HEK293 (cell line): Measurements from ENCODE around the gene FKBP10.
"Not testable (repeated sequence)": the region's sequence is repeated elsewhere in the genome, so short reads cannot be mapped to it uniquely, and the experiment has no call there.

Source experiments
- CTCF ChIA-PET: fragments of 350-600 bp; formaldehyde crosslinking; extraction: SDS; loops from one replicate; lab custom pipeline; 2021; ENCODE audit warnings: antibody characterized with exemption; lab: Yijun Ruan, JAX
- POLR2A ChIA-PET: fragments of 300-600 bp; formaldehyde crosslinking; extraction: SDS; loops from one replicate; lab custom pipeline; 2020; ENCODE audit warnings: antibody characterized with exemption, inconsistent platforms; lab: Yijun Ruan, JAX
- H3K27ac ChIP-seq: fragments of 200-500 bp; sonication (Bioruptor generic); 2 replicates; pipeline ENCODE4 v1.5.1; 2014; ENCODE audit warnings: low read depth, low read length, control low read depth, inconsistent platforms; ENCODE audit errors: extremely low read depth
- H3K36me3 ChIP-seq, 2 experiments: fragments of 200-500 bp in 1 of 2; sonication (Bioruptor generic) in 1 of 2; 1 replicate in 1 of 2; 2 replicates in 1 of 2; pipeline ENCODE4 v1.5.1; 2014 to 2017; ENCODE audit warnings: inconsistent platforms in 2 of 2, low read length in 2 of 2; ENCODE audit not compliant: control insufficient read depth in 2 of 2, insufficient read depth in 1 of 2
- H3K4me1 ChIP-seq: fragments of 200-500 bp; sonication (Bioruptor generic); 2 replicates; pipeline ENCODE4 v1.5.1; 2014; ENCODE audit warnings: mild to moderate bottlenecking, low read length, inconsistent platforms; ENCODE audit not compliant: control insufficient read depth, insufficient read depth
- H3K4me3 ChIP-seq: 2 replicates; pipeline ENCODE4 v1.5.1; 2011; ENCODE audit warnings: low read depth, mild to moderate bottlenecking, control low read depth, low read length, moderate library complexity
- H3K9me3 ChIP-seq: fragments of 200-500 bp; sonication (Bioruptor generic); 2 replicates; pipeline ENCODE4 v1.5.1; 2014; ENCODE audit warnings: low read depth, low read length, inconsistent platforms; ENCODE audit not compliant: control insufficient read depth, insufficient read depth
- KLF9 ChIP-seq: fragments of 450-650 bp; formaldehyde crosslinking; IDR thresholded peaks from 2 replicates; pipeline ENCODE4 v1.5.1; 2016; ENCODE audit warnings: missing biosample characterization, missing genetic modification characterization, low read depth
- SCRT2 ChIP-seq: fragments of 450-650 bp; formaldehyde crosslinking; IDR thresholded peaks from 2 replicates; pipeline ENCODE4 v1.5.1; 2016; ENCODE audit warnings: missing biosample characterization, missing genetic modification characterization
- SP3 ChIP-seq: fragments of 450-650 bp; formaldehyde crosslinking; IDR thresholded peaks from 2 replicates; pipeline ENCODE4 v1.5.1; 2016; ENCODE audit warnings: missing biosample characterization, missing genetic modification characterization
- ZNF10 ChIP-seq: fragments of 450-650 bp; formaldehyde crosslinking; IDR thresholded peaks from 2 replicates; pipeline ENCODE4 v1.5.1; 2017; ENCODE audit warnings: missing biosample characterization, missing genetic modification characterization
- ZNF24 ChIP-seq: fragments of 450-650 bp; formaldehyde crosslinking; IDR thresholded peaks from 2 replicates; pipeline ENCODE4 v1.5.1; 2016; ENCODE audit warnings: missing biosample characterization, missing genetic modification characterization
- ZNF266 ChIP-seq: fragments of 450-650 bp; formaldehyde crosslinking; IDR thresholded peaks from 2 replicates; pipeline ENCODE4 v1.5.1; 2016; ENCODE audit warnings: missing biosample characterization, missing genetic modification characterization, low read depth
- ZNF335 ChIP-seq: fragments of 450-650 bp; formaldehyde crosslinking; conservative IDR thresholded peaks from 2 replicates; pipeline ENCODE4 v1.5.1; 2016; ENCODE audit warnings: missing biosample characterization, missing genetic modification characterization
- ZNF423 ChIP-seq: fragments of 450-650 bp; formaldehyde crosslinking; IDR thresholded peaks from 2 replicates; pipeline ENCODE4 v1.5.1; 2016; ENCODE audit warnings: missing biosample characterization, missing genetic modification characterization
- ZNF701 ChIP-seq: fragments of 450-650 bp; formaldehyde crosslinking; IDR thresholded peaks from 2 replicates; pipeline ENCODE4 v1.5.1; 2016; ENCODE audit warnings: missing biosample characterization, missing genetic modification characterization
- TF ChIP-seq, protein P1 (sequence below): fragments of 450-650 bp; formaldehyde crosslinking; IDR thresholded peaks from 2 replicates; pipeline ENCODE4 v1.5.1; 2016; ENCODE audit warnings: missing biosample characterization, missing genetic modification characterization, borderline replicate concordance
- TF ChIP-seq, protein P2 (sequence below): fragments of 450-650 bp; formaldehyde crosslinking; IDR thresholded peaks from 2 replicates; pipeline ENCODE4 v1.5.1; 2016; ENCODE audit warnings: missing biosample characterization, missing genetic modification characterization

Gene FKBP10

DNA sequence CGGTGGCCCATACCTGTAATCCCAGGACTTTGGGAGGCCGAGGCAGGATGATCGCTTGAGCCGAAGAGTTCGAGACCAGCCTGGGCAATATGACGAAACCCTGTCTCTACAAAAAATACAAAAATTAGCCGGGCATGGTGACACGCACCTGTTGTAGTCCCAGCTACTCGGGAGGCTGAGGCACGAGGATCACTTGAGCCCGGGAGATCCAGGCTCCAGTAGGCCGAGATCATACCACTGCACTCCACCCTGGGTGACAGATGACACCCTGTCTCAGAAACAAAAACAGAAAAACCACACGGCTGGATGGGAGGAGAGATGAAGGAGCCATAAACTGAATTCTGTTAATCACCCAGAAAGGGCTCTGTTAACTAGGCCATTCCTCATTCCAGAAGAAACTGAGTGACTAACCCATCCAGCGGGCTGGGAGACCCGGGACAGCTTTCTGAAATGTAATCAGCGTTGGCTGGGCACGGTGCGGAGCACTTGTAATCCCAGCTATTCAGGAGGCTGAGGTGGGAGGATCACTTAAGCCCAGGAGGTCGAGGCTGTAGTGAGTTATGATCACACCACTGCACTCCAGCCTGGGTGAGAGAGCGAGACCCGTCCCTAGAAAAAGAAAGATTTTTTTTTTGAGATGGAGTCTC is 23.9 kb downstream of the FKBP10 start (continued):
- TF ChIP-seq ZNF423 (tag by site-specific recombination) (peak; percentile 7; the same call in 1 of the 2 replicates), ZNF701 (tag by site-specific recombination) (no peak), ZNF335 (tag by site-specific recombination) (peak; percentile 64), KLF9 (tag by site-specific recombination) (no peak), SCRT2 (tag by site-specific recombination) (peak; percentile 91), ZNF24 (tag by site-specific recombination) (no peak), SP3 (tag by site-specific recombination) (no peak)
- TF ChIP-seq, protein P1, sequence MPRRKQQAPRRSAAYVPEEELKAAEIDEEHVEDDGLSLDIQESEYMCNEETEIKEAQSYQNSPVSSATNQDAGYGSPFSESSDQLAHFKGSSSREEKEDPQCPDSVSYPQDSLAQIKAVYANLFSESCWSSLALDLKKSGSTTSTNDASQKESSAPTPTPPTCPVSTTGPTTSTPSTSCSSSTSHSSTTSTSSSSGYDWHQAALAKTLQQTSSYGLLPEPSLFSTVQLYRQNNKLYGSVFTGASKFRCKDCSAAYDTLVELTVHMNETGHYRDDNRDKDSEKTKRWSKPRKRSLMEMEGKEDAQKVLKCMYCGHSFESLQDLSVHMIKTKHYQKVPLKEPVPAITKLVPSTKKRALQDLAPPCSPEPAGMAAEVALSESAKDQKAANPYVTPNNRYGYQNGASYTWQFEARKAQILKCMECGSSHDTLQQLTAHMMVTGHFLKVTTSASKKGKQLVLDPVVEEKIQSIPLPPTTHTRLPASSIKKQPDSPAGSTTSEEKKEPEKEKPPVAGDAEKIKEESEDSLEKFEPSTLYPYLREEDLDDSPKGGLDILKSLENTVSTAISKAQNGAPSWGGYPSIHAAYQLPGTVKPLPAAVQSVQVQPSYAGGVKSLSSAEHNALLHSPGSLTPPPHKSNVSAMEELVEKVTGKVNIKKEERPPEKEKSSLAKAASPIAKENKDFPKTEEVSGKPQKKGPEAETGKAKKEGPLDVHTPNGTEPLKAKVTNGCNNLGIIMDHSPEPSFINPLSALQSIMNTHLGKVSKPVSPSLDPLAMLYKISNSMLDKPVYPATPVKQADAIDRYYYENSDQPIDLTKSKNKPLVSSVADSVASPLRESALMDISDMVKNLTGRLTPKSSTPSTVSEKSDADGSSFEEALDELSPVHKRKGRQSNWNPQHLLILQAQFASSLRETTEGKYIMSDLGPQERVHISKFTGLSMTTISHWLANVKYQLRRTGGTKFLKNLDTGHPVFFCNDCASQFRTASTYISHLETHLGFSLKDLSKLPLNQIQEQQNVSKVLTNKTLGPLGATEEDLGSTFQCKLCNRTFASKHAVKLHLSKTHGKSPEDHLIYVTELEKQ: no peak

DNA sequence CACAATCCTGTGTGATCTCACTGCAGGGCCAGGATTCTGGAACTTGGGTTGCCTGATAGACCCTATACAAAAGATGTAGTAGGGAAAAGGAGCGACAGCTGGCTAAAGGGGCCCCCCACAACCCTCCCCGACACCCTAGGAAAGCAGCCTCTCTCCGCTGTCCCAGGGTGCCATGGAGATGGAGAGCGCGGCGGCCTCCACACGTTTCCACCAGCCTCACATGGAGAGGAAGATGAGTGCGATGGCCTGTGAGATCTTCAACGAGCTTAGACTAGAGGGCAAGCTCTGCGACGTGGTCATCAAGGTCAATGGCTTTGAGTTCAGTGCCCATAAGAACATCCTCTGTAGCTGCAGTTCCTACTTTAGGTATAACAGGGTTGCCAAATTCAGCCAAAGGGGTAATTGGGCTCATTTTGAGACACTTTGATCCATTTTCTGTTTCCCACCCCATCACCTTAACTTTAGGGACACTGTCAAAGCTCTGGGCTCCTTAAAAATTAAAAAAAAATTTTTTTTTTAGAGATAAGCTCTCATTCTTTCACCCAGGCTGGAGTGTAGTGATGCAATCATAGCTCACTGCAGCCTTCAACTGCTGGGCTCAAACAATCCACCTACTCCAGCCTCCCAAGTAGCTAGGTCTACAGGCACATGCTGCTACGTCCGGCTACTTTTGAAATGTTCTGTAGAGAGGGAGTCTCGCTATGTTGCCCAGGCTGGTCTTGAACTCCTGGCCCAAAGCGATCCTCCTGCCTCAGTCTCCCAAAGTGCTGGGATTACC is 25.1 kb downstream of the FKBP10 start, which contains the start of gene KLHL10:
KLHL10 (plus strand) TSS at position 65 of the 778 bp plus-strand sequence; CDS start at position 173, 108 bp downstream.
- POLR2A ChIA-PET: interaction anchor here (0.7 to 1.5 kb wide), 6 partner anchors 14 to 993 kb away, joined by 4 to 8 read pairs (median 5); partner anchors contain the start of genes ACLY and KLHL11

DNA sequence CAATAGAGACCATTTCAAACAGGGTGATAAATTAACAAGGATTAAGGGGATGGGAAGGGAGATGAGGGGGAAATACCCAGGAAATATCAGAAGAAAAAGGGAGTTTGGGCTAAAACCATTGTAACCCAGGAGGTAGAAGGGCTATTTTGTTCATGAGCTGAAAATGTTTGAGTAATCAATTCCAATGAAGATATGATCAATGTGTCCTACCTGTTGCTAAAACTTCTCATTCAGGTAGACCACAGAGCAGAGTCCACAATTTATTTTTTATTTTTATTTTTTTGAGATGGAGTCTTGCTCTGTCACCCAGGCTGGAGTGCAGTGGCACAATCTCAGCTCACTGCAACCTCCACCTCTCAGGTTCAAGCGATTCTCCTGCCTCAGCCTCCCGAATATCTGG is 26.6 kb downstream of the FKBP10 start:
- CTCF ChIA-PET: interaction anchor here (0.6 to 0.8 kb wide), 2 partner anchors 262 to 763 kb away, joined by 3 to 4 read pairs; no protein-coding TSS in a partner anchor
- H3K4me3 ChIP-seq, H3K27ac ChIP-seq, H3K36me3 ChIP-seq, POLR2A ChIA-PET, H3K4me1 ChIP-seq, H3K9me3 ChIP-seq: not testable (repeated sequence)
- peak; percentile 58; the same call in 1 of the 2 replicates for TF ChIP-seq SCRT2 (tag by site-specific recombination)
- TF ChIP-seq, protein P2, sequence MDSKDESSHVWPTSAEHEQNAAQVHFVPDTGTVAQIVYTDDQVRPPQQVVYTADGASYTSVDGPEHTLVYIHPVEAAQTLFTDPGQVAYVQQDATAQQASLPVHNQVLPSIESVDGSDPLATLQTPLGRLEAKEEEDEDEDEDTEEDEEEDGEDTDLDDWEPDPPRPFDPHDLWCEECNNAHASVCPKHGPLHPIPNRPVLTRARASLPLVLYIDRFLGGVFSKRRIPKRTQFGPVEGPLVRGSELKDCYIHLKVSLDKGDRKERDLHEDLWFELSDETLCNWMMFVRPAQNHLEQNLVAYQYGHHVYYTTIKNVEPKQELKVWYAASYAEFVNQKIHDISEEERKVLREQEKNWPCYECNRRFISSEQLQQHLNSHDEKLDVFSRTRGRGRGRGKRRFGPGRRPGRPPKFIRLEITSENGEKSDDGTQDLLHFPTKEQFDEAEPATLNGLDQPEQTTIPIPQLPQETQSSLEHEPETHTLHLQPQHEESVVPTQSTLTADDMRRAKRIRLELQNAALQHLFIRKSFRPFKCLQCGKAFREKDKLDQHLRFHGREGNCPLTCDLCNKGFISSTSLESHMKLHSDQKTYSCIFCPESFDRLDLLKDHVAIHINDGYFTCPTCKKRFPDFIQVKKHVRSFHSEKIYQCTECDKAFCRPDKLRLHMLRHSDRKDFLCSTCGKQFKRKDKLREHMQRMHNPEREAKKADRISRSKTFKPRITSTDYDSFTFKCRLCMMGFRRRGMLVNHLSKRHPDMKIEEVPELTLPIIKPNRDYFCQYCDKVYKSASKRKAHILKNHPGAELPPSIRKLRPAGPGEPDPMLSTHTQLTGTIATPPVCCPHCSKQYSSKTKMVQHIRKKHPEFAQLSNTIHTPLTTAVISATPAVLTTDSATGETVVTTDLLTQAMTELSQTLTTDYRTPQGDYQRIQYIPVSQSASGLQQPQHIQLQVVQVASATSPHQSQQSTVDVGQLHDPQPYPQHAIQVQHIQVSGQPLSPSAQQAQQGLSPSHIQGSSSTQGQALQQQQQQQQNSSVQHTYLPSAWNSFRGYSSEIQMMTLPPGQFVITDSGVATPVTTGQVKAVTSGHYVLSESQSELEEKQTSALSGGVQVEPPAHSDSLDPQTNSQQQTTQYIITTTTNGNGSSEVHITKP (tag by site-specific recombination): peak; percentile 72

More for the DNA sequence above, 25.1 kb downstream of the FKBP10 start, which contains the start of gene KLHL10:
- CTCF ChIA-PET: interaction anchor here (0.6 to 1.4 kb wide), 5 partner anchors 10 to 101 kb away, joined by 3 to 4 read pairs (median 4); partner anchors contain the start of gene JUP
- H3K36me3 ChIP-seq: peaks cover 17% of the 10 kb centered on the region in 2 experiments; a peak in 2 of 3 replicates
- H3K4me1 ChIP-seq: peaks cover 4% of the 10 kb centered on the region
- no peaks in the 10 kb centered on the region for H3K9me3 ChIP-seq
- peak; percentile 53; the same call in 1 of the 2 replicates for TF ChIP-seq ZNF10 (tag by site-specific recombination)
- TF ChIP-seq ZNF266: no peak
- TF ChIP-seq, all 188 proteins: peak for 1
- Histone ChIP-seq H3K4me3 (no peak within 1 kb of the TSS), H3K27ac (no peak within 1 kb of the TSS)

DNA sequence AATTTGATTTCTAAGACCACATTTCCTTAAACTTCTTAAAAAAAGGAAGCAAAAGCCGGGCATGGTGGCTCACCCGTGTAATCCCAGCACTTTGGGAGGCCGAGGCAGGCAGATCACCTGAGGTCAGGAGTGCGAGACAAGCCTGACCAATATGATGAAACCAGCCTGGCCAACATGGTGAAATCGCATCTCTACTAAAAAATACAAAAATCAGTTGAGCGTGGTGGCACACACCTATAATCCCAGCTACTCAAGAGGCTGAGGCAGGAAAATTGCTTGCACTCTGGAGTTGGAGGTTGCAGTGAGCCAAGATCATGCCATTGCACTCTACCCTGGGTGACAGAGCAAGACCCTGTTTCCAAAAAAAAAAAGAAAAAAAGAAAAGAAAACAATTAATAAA is 28.0 kb downstream of the FKBP10 start:
- POLR2A ChIA-PET: interaction anchor here (0.6 kb wide), 1 partner anchor 23 kb away, joined by 3 read pairs; no protein-coding TSS in a partner anchor
- CTCF ChIA-PET: interaction anchor here (0.6 to 1.5 kb wide), 2 partner anchors 9 to 123 kb away, joined by 3 read pairs; no protein-coding TSS in a partner anchor
- H3K4me1 ChIP-seq, H3K36me3 ChIP-seq, H3K4me3 ChIP-seq, H3K27ac ChIP-seq, H3K9me3 ChIP-seq: not testable (repeated sequence)
